Tibial nerve (tissue), 4 donors: ENCODE results near the gene PTPRK.

Experiments
- CTCF ChIP-seq, 5 experiments: fragments of 200-600 bp in 3 of 5; fragments of 450-650 bp in 2 of 5; sonication (generic) in 3 of 5; IDR thresholded peaks; one replicate each; pipeline ENCODE4 v1.5.1; 2016 to 2019; ENCODE audit warnings: antibody characterized with exemption in 5 of 5, mild to moderate bottlenecking in 3 of 5, moderate library complexity in 2 of 5
- EP300 ChIP-seq, 2 donors: sonication (generic); formaldehyde crosslinking; IDR thresholded peaks; one replicate each; pipeline ENCODE4 v1.6.1; 2017; ENCODE audit warnings: antibody characterized with exemption in 2 of 2, mild to moderate bottlenecking in 1 of 2
- POLR2A ChIP-seq, 2 donors: fragments of 450-650 bp; IDR thresholded peaks; one replicate each; pipeline ENCODE4 v1.6.1; 2017; ENCODE audit warnings: antibody characterized with exemption in 2 of 2, mild to moderate bottlenecking in 2 of 2, moderate library complexity in 2 of 2

DNA sequence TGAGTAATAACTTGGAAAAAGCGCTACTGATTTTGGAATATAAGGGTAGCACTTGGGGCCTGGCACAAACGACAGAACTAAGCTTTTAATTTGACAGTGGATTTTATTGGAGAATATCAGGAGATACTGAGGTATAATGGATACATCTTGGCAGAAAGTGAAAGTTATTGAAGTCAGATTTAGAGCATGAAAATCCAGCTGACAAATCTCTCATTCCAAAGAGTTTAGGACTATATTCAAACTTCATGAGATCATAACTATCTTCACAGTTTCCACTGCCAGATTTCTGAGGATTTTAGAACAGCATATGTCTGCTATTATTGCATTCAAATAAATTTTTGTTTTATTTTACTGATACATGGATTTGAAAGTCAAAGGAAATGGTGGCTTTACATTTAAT, 487.2 kb downstream of the PTPRK start:
- TF ChIP-seq CTCF (IDR thresholded peaks at IDR 0.05) (no peak), POLR2A (IDR thresholded peaks at IDR 0.05) (no peak), EP300 (IDR thresholded peaks at IDR 0.05) (no peak)
